ENCODE results near the gene PLCZ1.

DNA sequence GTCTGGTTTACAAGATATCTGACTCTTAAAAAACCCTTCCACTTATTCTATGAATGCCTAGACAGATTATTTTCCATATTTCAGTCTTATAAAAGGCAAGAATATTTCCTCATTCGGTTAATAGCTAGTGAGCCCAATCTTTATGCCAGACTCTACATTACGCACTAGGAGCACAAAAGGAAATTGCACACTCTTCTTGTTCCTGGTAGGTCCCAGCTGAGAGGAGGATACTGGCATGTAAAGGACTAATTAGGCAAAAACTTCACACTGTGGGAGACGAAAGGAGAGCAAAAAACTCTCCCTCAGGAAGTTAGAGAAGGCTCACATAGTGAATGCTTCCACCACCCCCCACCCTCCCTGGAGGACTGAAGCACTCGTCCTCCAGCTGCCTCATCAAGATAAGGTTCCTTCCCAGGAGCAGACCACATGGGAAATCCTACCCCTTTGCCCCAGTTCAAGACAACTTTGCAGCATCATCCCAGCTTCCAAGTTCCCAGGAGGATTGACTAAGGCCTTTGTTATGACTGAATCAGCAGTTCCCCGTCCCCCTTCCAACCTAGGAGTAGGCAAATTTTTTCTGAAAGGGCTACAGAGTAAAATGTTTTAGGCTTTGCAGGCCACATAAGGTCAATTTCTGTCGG lies 14.6 kb upstream of the PLCZ1 start:
- TF ChIP-seq CTCF (conservative IDR thresholded peaks at IDR 0.05; ENCODE audit: low read depth, low read length) (no peak), EZH2 (IDR thresholded peaks at IDR 0.05; ENCODE audit: borderline replicate concordance, low read depth, low read length, poor library complexity, severe bottlenecking) (no peak)

Measured in A673 (cell line).